GM12872 (cell line): Measurements from ENCODE around the gene CD36.

ENCODE experiments used
- CTCF ChIP-seq: IDR thresholded peaks from 3 replicates; pipeline ENCODE4 v1.5.1; 2011; ENCODE audit warnings: low read depth, mild to moderate bottlenecking, low read length, moderate library complexity; ENCODE audit not compliant: insufficient read depth

The CD36 gene

GRCh38 chr7:80653244-80653643 is 14.8 kb downstream of the CD36 start:
- no peak for TF ChIP-seq CTCF

- TF ChIP-seq CTCF: no peak
Observed at GRCh38 chr7:80654887-80655340, 16.5 kb downstream of the CD36 start.

GRCh38 chr7:80656029-80656428 is 17.6 kb downstream of the CD36 start:
- no peak for TF ChIP-seq CTCF

GRCh38 chr7:80659120-80660055 is 20.9 kb downstream of the CD36 start:
- peak; percentile 39; the same call in 2 of the 3 replicates for TF ChIP-seq CTCF

- no peak for TF ChIP-seq CTCF
Observed at GRCh38 chr7:80660939-80661338, 22.5 kb downstream of the CD36 start.

- TF ChIP-seq CTCF: peak; percentile 23; the same call in 1 of the 3 replicates
Observed at GRCh38 chr7:80661729-80662128, 23.3 kb downstream of the CD36 start.

- no peak for TF ChIP-seq CTCF
Observed at GRCh38 chr7:80662252-80662651, 23.8 kb downstream of the CD36 start.
